GM21423 (cell line): ENCODE results near the gene NWD2.
"Not testable (repeated sequence)": the region's sequence is repeated elsewhere in the genome, so short reads cannot be mapped to it uniquely, and the experiment has no call there.

ENCODE experiments used
- ATAC-seq: cut with Tn5 transposase; IDR thresholded peaks from one replicate; pipeline ENCODE4 v1.9.1; 2021; ENCODE audit warnings: mild to moderate bottlenecking, moderate library complexity; ENCODE audit not compliant: unreplicated experiment

Gene NWD2

GRCh38 chr4:37487668-37488067 lies 243.1 kb downstream of the NWD2 start:
- ATAC-seq = no peak

DNA sequence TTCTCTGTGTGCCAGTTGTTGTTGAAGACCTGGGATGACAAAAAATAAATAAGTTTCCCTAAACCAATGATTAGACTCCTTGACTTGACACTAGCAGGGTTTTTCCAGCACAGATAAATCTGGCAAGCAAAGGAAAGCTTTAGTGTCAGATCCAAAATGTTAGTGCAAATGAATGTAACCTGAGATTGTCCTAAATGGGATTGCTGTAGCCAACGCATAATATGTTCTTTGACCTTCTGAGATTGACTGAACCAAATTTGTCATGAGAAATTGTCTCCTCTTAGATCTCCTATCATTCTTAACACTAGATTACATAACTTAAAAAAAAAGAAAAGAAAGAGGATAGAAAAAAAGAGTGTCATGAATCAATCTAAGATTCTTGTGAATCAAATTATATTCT lies 245.2 kb downstream of the NWD2 start:
- no peak for ATAC-seq

DNA sequence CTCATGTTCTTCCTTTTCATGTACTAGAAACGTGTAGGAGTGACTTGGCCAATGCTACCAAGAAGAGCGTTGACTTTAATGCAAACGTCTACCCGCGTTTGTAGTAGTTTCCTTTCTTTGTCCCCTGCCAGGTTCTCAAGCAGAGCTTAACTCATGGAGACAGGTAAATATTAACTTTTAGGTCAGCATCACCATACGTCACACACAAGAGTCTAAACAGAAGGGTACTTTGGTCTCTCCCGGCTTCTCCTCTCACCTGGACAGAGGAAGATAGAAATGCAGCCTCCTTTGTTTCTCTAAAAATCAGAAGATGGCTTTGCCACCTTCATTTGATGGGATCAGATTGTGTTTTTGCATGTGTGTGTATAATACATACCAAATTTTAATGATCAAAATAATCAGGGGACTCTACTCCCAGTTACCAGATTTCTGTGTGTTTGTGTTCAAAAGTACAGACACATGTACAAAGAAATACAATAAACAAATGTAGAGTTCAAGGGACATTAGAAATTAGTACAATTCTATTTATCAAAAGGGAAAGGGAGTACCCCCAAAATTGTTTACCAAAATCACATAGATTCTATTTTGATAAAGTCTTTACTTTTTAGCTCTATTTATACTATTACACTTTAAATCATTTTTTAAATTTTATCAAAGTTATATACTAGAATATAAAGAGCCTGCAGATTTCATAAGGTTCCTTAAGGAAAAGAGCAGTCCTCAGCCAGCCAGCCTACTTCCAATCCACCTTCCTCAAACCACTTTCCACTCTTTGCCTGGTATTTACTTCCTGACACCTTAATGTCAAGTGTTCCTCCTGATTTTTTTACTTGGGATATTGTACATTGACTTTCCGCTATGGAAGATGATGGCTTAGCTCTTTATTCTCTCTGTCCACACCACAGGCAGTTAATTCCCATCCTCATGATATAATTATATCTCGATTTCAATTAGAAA lies 246.1 kb downstream of the NWD2 start:
- ATAC-seq = no peak

- ATAC-seq = not testable (repeated sequence)
Measured at GRCh38 chr4:37495353-37495752, 250.8 kb downstream of the NWD2 start.
